Esophagus muscularis mucosa (tissue), 4 donors: Measurements from ENCODE around the gene SLC13A3.

Experiments
- EP300 ChIP-seq: sonication (generic); formaldehyde crosslinking; IDR thresholded peaks from one replicate; pipeline ENCODE4 v1.6.1; 2017; ENCODE audit warnings: antibody characterized with exemption
- POLR2A ChIP-seq: fragments of 450-650 bp; IDR thresholded peaks from one replicate; pipeline ENCODE4 v1.6.1; 2017; ENCODE audit warnings: antibody characterized with exemption, moderate library complexity, mild to moderate bottlenecking, low read depth
- POLR2AphosphoS5 ChIP-seq, 2 donors: sonication (generic); formaldehyde crosslinking; IDR thresholded peaks; one replicate each; pipeline ENCODE4 v1.6.1; 2017; ENCODE audit warnings: antibody characterized with exemption in 2 of 2
- TF ChIP-seq, protein P1 (sequence below), 3 experiments: fragments of 200-600 bp in 2 of 3; fragments of 450-650 bp in 1 of 3; sonication (generic) in 2 of 3; IDR thresholded peaks; one replicate each; pipeline ENCODE4 v1.5.1; 2017 to 2019; ENCODE audit warnings: antibody characterized with exemption in 3 of 3, mild to moderate bottlenecking in 2 of 3, moderate library complexity in 1 of 3

DNA sequence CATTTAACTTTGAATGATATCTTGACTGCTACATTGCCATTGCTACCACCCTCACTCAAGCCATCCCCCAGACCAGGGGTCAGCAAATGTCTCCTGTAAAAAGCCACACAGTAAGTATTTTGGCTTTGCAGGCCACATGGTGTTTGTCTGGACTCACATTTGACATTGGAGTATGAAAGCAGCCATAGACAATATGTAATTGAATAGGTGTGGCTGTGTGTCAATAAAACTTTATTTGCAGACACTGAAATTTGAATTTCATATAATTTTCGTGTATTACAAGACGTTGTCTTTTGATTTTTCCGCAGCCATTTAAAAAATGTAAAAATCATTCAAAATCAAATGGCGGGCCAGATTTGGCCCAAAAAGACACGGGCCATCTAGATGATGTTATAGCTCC is 64.5 kb downstream of the SLC13A3 start:
- TF ChIP-seq POLR2AphosphoS5 (IDR thresholded peaks at IDR 0.05): no peak
- TF ChIP-seq POLR2A: no peak
- TF ChIP-seq, protein P1, sequence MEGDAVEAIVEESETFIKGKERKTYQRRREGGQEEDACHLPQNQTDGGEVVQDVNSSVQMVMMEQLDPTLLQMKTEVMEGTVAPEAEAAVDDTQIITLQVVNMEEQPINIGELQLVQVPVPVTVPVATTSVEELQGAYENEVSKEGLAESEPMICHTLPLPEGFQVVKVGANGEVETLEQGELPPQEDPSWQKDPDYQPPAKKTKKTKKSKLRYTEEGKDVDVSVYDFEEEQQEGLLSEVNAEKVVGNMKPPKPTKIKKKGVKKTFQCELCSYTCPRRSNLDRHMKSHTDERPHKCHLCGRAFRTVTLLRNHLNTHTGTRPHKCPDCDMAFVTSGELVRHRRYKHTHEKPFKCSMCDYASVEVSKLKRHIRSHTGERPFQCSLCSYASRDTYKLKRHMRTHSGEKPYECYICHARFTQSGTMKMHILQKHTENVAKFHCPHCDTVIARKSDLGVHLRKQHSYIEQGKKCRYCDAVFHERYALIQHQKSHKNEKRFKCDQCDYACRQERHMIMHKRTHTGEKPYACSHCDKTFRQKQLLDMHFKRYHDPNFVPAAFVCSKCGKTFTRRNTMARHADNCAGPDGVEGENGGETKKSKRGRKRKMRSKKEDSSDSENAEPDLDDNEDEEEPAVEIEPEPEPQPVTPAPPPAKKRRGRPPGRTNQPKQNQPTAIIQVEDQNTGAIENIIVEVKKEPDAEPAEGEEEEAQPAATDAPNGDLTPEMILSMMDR (IDR thresholded peaks at IDR 0.05): no peak
- no peak for TF ChIP-seq EP300
